Smooth muscle cell (in vitro differentiated cells): ENCODE results near the gene NCBP3. TPM values are rescaled to one million over a fixed set of nuclear protein-coding genes. Genes with fewer than 3 reads are reported as not detected.
"Not testable (repeated sequence)": the region's sequence is repeated elsewhere in the genome, so short reads cannot be mapped to it uniquely, and the experiment has no call there.

Source experiments
- DNase-seq: peaks from one replicate; lab custom pipeline; 2025; ENCODE audit not compliant: unreplicated experiment; lab: John Stamatoyannopoulos, UW
- H2AFZ ChIP-seq: fragments of 200-600 bp; sonication (generic); 2 replicates; pipeline ENCODE4 v1.6.0; 2016; ENCODE audit warnings: antibody characterized with exemption, low read depth, mild to moderate bottlenecking
- H3F3A ChIP-seq: fragments of 200-600 bp; sonication (generic); 2 replicates; pipeline ENCODE4 v1.6.0; 2017; ENCODE audit warnings: antibody characterized with exemption, low read depth
- H3K27ac ChIP-seq: fragments of 200-600 bp; sonication (generic); 2 replicates; pipeline ENCODE4 v1.5.1; 2016; ENCODE audit warnings: low read depth, mild to moderate bottlenecking
- H3K27me3 ChIP-seq: fragments of 200-600 bp; sonication (generic); 2 replicates; pipeline ENCODE4 v1.6.1; 2016; ENCODE audit warnings: low read depth, mild to moderate bottlenecking
- H3K36me3 ChIP-seq: fragments of 200-600 bp; sonication (generic); 2 replicates; pipeline ENCODE4 v1.5.1; 2016; ENCODE audit warnings: low read depth
- H3K4me1 ChIP-seq: fragments of 200-600 bp; sonication (generic); 2 replicates; pipeline ENCODE4 v1.5.1; 2016; ENCODE audit warnings: low read depth
- H3K4me2 ChIP-seq: fragments of 200-600 bp; sonication (generic); 2 replicates; pipeline ENCODE4 v1.6.0; 2016; ENCODE audit warnings: mild to moderate bottlenecking
- H3K4me3 ChIP-seq: fragments of 200-600 bp; sonication (generic); 2 replicates; pipeline ENCODE4 v1.5.1; 2016; ENCODE audit warnings: mild to moderate bottlenecking
- H3K79me2 ChIP-seq: fragments of 200-600 bp; sonication (generic); 2 replicates; pipeline ENCODE4 v1.6.0; 2016; ENCODE audit warnings: low read depth, mild to moderate bottlenecking
- H3K9ac ChIP-seq: fragments of 200-600 bp; sonication (generic); 2 replicates; pipeline ENCODE4 v1.6.0; 2016; ENCODE audit warnings: low read depth
- H3K9me3 ChIP-seq: fragments of 200-600 bp; sonication (generic); replicated peaks from 2 replicates; pipeline ENCODE4 v1.5.1; 2016; ENCODE audit warnings: low read depth
- H4K20me1 ChIP-seq: fragments of 200-600 bp; sonication (generic); 2 replicates; pipeline ENCODE4 v1.6.0; 2016; ENCODE audit warnings: low read depth
- WGBS: methylation state at CpG from one replicate; pipeline ENCODE4 v1.1.7; 2016; ENCODE audit warnings: low lambda C conversion rate; 5-methylcytosine and 5-hydroxymethylcytosine counted together
- polyA plus RNA-seq: library from polyadenylated mRNA; unstranded; fragments of >200 nt; fragmentation: Nextera tagmentation; extraction: Ambion mirVana; gene quantifications from 2 replicates; pipeline ENCODE4 v1.2.1, GENCODE V29; 2016
- total RNA-seq: library from RNA; depleted of rRNA; stranded (reverse); fragments of >200 nt; gene quantifications from 2 replicates; pipeline ENCODE4 v1.2.3, GENCODE V29; 2014
- TF ChIP-seq, protein P1 (sequence below): fragments of 200-600 bp; sonication (generic); IDR thresholded peaks from 2 replicates; pipeline ENCODE4 v1.5.1; 2017; ENCODE audit warnings: borderline replicate concordance, mild to moderate bottlenecking, antibody characterized with exemption; ENCODE audit not compliant: insufficient read depth, poor library complexity, severe bottlenecking

Gene NCBP3
- total and polyA plus RNA-seq, 2 experiments from 2014 or later = 28.3 to 30.7 TPM

- Histone ChIP-seq H3K27ac (no peak overlapping the region), H3K9me3 (no peaks in the 10 kb centered on the region), H3K9ac (no peak overlapping the region), H4K20me1 (no peaks in the 10 kb centered on the region), H3K36me3 (no peaks in the 10 kb centered on the region), H2AFZ (no peak overlapping the region), H3K4me2 (no peak overlapping the region), H3F3A (no peaks in the 10 kb centered on the region), H3K4me1 (no peaks in the 10 kb centered on the region), H3K27me3 (no peaks in the 10 kb centered on the region), H3K79me2 (no peaks in the 10 kb centered on the region), H3K4me3 (no peak overlapping the region)
- TF ChIP-seq, protein P1, sequence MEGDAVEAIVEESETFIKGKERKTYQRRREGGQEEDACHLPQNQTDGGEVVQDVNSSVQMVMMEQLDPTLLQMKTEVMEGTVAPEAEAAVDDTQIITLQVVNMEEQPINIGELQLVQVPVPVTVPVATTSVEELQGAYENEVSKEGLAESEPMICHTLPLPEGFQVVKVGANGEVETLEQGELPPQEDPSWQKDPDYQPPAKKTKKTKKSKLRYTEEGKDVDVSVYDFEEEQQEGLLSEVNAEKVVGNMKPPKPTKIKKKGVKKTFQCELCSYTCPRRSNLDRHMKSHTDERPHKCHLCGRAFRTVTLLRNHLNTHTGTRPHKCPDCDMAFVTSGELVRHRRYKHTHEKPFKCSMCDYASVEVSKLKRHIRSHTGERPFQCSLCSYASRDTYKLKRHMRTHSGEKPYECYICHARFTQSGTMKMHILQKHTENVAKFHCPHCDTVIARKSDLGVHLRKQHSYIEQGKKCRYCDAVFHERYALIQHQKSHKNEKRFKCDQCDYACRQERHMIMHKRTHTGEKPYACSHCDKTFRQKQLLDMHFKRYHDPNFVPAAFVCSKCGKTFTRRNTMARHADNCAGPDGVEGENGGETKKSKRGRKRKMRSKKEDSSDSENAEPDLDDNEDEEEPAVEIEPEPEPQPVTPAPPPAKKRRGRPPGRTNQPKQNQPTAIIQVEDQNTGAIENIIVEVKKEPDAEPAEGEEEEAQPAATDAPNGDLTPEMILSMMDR = no peak
- no peak for DNase-seq
- WGBS = 97% methylated on average over 16 of the region's 16 CpGs
Measured at GRCh38 chr17:3857261-3858105, 11.4 kb upstream of the NCBP3 start.

DNA sequence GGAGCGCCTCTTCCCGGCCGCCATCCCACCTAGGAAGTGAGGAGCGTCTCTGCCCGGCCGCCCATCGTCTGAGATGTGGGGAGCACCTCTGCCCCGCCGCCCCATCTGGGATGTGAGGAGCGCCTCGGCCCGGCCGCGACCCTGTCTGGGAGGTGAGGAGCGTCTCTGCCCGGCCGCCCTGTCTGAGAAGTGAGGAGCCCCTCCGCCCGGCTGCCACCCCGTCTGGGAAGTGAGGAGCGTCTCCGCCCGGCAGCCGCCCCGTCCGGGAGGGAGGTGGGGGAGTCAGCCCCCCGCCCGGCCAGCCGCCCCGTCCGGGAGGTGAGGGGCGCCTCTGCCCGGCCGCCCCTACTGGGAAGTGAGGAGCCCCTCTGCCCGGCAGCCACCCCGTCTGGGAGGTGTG lies 8.2 kb upstream of the NCBP3 start:
- not testable (repeated sequence) for H4K20me1 ChIP-seq, H3K36me3 ChIP-seq, H3K27ac ChIP-seq, H3K9me3 ChIP-seq, DNase-seq, H3K79me2 ChIP-seq, H3K4me1 ChIP-seq, H3F3A ChIP-seq, H2AFZ ChIP-seq, H3K9ac ChIP-seq, H3K4me3 ChIP-seq, H3K4me2 ChIP-seq, H3K27me3 ChIP-seq
- over 99% methylated on average over 17 of the region's 36 CpGs for WGBS

DNA sequence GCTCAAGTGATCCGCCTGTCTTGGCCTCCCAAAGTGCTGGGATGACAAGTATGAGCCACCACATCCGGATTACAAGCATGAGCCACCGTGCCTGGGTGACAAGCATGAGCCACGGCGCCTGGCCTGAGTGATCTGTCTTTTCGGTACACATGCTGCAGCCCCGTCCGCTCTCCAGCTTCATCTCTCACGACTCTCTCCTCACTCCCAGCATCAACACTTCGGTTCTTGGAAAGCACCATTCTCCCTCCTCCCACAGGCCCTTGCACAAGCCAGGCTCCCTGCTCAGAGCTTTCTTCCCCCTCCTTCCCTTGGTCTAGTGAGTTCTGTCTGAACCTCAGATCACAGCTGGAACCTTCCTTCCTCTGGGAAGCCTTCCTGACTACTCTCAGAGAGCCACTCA lies 6.5 kb upstream of the NCBP3 start:
- no peaks in the 10 kb centered on the region for H4K20me1 ChIP-seq

GRCh38 chr17:3851461-3852100 lies 5.5 kb upstream of the NCBP3 start:
- no peak overlapping the region for H3K4me3 ChIP-seq
- no peak overlapping the region for H2AFZ ChIP-seq
- H3F3A ChIP-seq = no peaks in the 10 kb centered on the region
- H3K4me2 ChIP-seq = no peak overlapping the region
- H4K20me1 ChIP-seq = no peaks in the 10 kb centered on the region
- DNase-seq = no peak
- H3K79me2 ChIP-seq = no peaks in the 10 kb centered on the region
- H3K9ac ChIP-seq = no peak overlapping the region
- H3K27me3 ChIP-seq = no peaks in the 10 kb centered on the region
- TF ChIP-seq, protein P1 = no peak
- 95% methylated on average over 24 of the region's 24 CpGs for WGBS
- H3K4me1 ChIP-seq = no peaks in the 10 kb centered on the region
- H3K36me3 ChIP-seq = no peaks in the 10 kb centered on the region
- no peaks in the 10 kb centered on the region for H3K9me3 ChIP-seq
- H3K27ac ChIP-seq = no peak overlapping the region

More for the DNA sequence above, 6.5 kb upstream of the NCBP3 start:
- Histone ChIP-seq H3K79me2 (no peaks in the 10 kb centered on the region), H3F3A (no peaks in the 10 kb centered on the region), H3K27ac (no peak overlapping the region), H3K9me3 (no peaks in the 10 kb centered on the region), H3K4me2 (no peak overlapping the region), H3K4me3 (no peak overlapping the region), H3K36me3 (no peaks in the 10 kb centered on the region), H3K27me3 (no peaks in the 10 kb centered on the region), H2AFZ (no peak overlapping the region), H3K9ac (no peak overlapping the region), H3K4me1 (no peaks in the 10 kb centered on the region)
- no peak for DNase-seq
- TF ChIP-seq, protein P1 = no peak
- WGBS = 94% methylated on average over 10 of the region's 10 CpGs
